NCI-H82 (cell line): ENCODE data around the gene JARID2.

Source experiments
- DNase-seq: peaks from one replicate; lab custom pipeline; 2025; lab: John Stamatoyannopoulos, UW

Gene JARID2

DNA sequence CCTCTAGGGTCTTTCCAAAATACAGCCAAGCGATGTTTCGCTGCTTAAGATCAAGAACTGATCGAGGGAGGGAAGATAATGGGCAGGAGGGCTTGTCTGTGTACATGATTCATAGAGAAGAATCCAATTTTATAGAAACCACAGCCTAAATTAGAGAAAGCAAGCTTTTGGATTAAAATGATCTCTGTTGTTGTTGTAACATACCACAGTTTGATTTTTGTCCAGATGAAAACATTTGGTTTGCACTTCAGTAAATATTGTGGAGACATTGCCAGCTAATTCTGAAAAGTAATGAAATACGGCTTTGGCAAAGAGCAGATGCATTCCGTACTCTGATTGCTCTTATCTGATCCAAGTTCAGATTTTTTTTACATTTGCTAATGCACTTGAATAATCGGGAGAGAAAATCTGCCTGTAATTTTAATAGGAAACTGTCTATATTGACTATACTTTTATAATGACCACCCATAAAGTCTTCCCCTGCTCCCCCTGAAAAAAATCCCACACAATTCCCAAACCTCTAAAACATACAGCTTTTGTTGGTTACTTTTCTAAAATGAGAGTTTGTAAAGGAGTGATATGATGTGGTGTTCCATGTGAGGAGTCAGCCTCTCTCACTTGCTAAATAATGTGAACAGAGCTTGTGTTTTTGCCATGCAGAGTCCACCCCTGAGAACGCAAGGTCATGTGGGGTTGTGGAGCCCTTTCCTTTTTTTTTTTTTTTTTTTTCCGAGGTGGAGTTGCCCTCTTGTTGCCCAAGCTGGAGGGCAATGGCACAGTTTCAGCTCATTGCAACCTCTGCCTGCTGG lies 217.1 kb downstream of the JARID2 start:
- no peak for DNase-seq

DNA sequence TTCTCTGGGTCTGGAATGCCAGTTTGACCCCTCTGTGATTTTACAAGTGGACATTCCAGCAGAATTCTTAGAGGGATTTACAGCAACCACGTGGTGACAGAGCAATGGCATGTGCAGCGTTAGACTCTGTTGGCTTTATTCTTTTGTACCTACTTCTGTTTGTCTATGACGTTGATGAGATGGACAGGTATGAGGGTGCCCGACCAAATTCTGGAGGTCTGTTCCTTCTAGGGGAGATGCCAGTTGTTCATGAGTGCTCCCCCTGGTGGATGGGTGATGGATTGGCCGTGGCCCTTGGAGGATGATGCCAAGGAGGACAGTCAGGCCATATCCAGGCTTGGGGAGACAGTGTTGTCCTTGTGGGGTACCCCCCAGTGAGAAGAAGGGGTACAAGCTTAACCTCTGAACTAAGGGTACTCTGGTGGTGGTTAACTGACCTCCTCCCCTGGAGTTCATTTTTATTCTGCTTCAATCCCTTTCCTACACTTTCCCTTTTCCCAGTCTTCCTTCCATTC lies 218.4 kb downstream of the JARID2 start:
- peak; percentile 69 for DNase-seq

DNA sequence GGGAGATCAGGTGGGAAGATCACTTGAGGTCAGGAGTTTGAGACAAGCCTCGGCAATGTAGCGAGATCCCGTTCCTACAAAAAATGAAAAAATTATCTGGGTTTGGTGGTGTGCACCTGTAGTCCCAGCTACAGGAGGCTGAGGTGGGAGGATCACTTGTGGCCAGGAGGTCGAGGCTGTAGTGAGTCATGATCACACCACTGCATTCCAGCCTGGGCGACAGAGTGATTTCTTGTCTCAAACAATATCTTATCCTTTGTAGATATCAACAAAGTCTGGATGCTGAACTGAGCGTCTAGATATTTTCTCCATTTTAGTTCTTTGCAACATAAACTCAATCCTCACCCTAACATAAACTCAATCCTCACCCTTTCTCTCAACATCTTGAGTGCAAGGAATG lies 219.3 kb downstream of the JARID2 start:
- DNase-seq = no peak

DNA sequence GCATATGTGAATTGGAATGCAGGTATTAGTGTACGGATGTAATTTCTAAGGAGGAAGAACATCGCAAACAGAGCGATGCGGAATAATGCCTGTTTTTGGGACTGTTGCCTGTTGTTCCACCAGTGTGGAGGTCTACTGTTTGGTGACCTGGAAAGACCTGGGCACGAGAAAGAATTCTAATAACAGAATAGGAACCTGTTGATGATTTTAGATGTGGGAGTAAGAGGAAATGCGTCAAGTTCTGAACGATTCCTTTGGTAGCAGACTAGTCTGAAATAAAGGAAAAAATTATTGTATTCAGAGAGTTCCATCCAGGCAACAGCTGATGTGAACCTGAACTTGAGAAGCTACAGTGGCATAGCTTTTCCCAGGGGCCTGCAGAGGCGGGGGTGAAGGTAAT lies 224.9 kb downstream of the JARID2 start:
- DNase-seq = no peak

DNA sequence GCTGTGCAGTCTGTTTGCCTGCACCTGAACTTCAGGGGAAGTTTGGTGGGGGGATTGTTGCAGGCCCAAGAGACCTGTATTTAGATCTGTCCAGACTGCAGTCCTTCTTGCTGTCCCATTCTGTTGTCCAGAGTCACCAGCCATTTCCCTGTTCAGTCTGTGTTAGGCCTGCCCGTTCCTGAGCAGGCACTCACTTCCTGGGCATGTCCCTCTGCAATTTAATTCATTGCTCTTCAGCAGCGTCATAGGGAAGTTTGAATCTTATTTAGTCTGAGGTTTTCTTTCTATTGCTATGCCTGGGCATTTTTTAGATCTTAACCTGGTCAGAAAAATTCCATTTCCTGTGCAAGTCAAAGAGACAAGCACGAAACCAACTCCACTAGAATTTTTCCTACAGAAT lies 226.8 kb downstream of the JARID2 start:
- DNase-seq = no peak

DNA sequence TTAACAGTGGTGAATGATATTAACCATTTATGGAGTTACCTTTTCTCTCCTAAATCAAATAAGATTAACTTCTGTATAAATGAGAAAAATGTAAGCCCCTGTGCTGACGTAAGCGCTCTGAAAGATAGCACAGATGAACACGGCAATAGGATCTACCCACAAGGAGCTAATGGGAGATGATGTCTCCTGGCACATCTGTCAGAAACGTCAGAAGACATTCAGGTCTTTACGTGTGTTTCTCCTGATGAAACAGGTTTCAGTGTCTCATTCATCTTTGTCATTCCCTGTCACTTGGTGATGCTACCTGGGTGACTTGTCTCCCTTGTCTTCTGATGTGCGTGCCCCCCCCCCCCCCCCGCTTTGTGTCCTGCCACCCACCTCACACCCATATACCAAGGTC lies 227.3 kb downstream of the JARID2 start:
- no peak for DNase-seq

DNA sequence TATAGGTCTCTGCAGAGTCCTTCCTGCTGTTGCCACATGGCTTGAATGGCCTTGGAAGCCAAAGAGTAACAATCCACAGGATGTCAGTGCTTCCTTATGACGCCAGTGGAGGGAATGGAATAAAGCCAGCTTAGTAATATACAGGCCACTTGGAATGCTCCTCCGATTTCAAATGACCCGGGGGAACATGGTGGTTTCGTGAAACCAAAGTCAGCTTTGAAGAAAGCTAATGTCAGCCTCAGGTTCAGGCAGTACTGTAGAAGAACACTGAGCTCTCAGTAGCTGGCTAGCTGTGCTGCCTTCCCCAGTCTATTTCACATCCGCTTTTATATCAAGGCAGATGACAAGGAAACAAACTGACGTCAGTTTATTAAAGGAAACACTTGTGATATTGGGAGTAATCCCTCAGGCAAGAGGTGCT lies 227.9 kb downstream of the JARID2 start:
- no peak for DNase-seq

DNA sequence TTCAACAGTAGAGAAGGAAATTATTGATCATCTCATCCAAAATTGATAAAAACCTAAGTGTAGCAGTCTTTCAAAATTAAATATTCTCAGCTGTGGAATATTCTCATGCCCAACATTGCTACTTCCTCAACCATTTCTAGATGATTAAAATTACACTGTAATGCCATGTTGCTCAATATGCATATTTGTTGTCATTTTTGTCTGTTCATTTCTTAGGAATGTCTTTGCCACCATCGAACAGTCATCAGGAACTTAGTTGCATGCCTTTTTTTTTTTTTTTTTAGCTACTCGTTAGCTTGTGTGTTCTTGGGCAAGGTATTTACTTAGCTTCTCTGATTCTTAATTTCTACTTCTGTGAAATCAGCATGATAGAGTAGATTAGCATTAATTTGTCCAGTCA lies 228.3 kb downstream of the JARID2 start:
- DNase-seq = no peak

DNA sequence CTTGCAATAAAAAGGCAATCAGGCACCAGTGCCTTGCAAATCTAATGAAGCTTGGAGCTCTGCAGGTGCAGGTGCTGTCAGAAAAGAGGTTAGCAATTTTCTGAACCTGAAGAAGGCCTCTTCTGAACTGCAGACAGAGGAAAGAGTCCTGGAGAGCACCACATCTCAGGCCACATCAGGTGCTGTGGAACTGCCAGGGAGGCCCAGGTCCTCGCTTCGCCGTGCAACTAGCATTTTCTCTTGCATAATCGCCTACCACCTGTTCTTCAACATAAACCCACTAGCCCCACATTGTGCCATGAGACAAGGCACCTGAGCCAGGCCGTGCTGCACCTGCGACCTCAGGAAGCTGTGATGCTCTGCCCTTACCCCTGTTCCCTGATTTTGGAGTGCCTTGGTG lies 229.4 kb downstream of the JARID2 start:
- no peak for DNase-seq

DNA sequence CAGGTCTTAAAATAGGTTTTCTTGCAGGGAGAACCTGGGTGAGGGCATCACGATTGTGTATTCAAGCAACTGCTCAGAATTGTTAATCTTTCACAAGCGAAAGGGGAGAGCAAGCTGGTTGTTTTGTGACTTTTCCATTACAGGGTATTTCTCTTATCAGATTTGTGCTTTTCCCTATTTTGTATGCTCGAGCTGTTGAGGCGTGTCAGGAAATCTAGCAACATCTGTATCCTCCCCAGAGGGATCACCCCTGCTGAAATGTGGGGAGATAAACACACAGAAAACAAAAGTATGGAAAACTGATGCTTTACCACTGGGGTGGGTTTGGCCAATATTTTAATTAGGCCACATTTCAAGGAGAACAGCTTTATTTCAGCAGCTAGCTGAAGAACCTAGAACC lies 230.0 kb downstream of the JARID2 start:
- no peak for DNase-seq

DNA sequence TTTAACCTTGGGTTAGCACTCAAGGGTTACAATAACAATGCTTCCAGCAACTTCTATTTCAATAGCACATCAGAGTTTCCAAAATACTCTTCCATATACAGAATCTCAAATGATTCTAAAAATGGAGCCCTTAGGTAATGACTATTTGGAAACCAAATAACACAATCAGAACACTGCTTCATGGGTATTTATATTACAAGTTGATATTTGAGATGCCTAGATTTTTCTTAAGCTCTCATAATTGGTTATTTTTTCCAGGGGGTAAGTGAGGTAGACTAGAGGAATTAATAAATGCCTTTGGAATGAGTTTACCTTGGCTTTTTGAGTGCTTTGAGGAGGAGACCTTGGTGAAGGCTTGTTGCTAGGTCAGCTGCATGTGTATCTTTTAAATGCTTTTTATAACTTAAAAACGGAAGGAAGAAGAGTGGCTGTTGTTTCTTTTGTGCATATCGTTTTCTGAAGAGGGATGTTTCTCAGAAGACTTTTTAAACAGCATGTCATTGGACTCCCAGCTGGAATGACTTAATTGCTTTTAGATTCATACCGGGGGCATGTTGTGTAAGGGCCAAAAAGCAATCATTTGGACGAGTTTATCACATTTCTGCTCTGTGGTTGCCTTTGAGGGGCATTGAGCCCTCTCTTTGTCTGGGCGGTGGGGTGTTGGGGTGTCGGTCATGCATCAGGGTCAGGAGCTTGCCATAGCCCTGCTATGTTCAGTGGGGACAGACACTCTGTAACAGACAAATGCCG lies 230.9 kb downstream of the JARID2 start:
- DNase-seq = no peak

DNA sequence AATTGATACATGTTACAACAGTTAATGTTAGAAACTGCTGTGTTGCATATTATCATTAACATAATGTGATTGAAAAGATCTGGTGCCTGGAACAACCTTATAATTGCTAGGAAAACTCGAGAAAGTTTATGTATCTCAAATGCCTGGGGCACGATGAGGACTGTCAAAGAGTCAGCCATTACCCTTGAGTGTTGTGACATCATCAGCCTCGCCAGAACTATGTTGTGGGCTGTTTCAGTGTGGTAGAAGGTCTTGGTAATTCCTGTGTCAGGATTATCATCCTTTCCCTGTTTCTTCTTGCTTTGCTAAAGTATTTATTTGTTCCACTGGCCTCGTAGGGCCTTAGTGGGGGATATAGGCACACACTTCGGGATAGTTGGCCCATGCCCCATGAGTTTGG lies 231.9 kb downstream of the JARID2 start:
- DNase-seq = no peak

DNA sequence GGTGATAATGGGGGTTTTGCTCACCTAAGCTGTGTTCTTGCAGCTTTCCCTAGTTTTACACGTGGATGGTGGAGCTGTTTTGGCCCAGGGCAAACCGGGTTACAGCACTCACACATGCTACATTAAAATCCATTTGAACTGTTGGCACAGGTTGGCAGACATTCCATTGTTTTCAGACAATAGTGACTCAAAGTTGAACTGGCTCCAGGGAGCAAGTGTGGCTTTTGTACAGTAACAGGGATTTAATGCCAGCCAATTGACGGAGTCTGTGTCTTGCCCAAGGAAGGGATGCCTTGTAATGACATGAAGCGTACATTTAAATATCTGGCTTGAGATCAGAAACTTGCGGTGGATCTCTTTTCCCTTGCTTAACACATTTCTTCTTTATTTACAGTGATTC lies 233.9 kb downstream of the JARID2 start:
- DNase-seq = no peak

DNA sequence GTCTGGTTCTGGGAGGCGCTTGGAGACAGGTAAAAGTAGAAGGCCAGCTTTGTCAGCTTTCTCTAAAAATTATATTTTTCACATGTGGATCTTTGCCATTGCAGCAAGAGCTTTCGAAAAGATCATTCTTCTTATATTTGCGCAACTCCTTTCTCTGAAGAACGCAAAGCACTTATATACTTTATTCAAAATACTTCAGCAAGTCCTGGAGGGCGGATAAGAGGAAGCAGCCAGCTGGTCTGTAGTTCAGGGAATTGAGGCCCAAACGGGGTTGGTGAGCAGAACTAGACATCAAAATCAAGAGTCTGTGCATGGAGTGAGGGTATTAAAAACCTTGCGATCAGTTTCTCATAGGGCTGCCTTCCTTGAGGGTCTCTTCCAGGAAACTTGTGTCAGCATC lies 234.7 kb downstream of the JARID2 start:
- no peak for DNase-seq

DNA sequence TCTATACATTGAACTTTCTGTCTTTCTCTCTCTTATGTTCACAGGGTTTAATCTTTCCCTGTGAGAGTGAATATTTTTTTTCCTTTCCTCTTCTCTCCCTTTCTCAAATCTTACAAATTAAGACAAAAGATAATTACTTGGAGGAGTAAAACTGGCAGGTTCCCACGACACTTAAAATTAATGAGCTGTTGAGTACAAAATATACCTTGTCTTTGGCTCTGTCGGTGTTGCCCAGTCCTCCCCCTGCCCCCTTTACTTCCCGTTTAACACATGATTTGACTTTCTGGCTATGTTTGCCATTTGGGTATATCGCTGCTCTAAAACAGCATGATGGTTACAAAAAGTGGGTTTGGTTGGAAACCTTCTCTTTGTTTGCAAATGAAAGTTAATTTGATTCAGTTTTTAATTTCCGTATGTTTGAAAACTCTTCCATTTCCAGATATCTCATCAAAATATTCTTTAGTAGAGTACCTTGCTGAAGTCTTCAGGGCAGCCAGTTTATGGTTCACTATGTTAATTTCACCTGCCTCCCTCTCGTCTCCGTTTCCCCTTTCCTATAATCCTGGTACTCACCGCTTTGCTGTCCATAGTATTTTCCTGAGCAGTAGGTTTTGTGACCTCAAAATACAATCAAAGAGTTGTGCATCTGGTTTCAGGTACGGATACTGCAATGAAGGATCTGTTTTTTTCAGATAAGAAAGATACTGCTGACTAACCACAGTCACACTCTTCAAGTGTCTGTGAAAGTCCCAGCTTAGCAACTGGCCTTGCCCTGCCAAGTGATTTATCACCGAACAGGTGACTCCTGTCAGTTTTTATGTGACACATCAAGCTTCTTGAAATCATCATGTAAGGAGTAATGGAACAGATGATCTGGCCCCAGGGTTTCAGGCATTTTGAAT lies 235.8 kb downstream of the JARID2 start:
- DNase-seq = peak; percentile 57

DNA sequence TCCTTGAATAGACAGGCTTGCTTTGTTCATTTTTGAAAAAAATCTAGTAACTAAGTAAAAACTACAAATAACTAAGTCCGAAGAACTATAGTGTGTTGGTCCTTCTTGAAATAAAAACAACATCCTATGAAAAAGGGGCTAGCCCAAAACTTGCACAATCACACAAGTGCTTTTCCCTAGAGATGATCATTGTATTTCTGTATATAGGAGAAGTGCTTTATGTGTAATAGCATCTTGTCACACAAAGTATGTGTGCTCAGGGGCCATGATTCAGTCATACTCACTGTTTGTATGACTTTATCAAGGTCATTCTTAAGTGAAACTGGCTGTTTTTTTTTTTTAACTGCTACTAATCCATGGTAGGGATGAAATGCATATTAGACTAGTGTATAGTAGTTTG lies 237.2 kb downstream of the JARID2 start:
- no peak for DNase-seq

DNA sequence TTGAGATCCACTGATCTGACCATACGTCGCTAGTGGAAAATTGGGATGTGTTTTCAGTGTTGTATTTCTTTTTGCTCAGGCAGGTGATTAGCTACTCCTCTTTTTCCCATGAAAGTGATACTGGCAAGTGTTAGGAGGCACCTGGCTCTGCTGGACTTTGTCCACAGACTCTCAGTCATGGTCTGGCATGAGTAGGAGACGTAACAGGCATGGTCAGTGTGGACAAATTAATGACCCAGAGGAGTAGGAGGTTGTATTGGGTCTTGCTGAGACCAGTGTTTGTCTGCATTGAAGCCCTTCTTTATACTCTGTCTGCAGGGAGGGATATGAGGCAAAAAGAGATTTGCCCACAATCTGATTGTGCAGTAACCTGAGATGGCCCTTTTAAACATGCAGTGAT lies 238.3 kb downstream of the JARID2 start:
- peak; percentile 20 for DNase-seq

DNA sequence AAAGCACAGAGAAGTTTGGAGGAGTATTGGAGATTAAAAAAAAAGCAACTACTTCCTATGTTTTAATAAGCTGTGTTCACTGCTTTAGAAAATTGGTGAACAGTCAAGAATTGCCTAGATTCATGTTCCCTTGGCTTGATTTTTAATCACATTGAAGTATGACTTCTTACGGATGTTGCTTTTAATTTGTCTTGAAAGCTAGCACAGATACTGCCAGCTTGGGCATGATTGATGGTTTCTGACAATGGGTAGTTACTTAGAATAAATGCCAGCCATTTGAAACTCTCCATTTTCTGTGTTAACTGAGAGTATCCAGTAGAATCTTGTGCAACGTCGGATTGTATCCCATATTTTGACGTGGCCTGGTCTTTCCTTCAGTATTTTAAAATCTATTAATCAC lies 239.0 kb downstream of the JARID2 start:
- DNase-seq = peak; percentile 72

DNA sequence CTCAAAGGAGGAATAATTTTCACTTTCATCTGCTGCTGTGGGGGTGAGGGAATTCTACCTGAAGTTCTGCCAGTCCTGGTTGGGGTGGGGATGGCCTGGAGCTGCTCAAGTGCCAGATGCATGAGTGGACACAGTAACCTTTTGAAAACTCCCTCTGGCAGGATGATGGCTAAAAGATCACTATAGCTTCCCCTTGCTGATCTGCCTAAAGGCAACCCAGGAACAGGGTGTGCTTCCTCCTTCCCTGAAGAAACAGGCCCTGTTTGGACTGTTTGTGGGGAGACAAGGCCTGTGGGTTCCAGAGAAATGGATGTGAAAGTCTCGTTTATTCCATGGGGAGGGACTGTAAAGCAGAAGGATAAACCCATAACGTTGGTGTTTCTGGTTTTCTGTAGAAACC lies 240.1 kb downstream of the JARID2 start:
- no peak for DNase-seq

DNA sequence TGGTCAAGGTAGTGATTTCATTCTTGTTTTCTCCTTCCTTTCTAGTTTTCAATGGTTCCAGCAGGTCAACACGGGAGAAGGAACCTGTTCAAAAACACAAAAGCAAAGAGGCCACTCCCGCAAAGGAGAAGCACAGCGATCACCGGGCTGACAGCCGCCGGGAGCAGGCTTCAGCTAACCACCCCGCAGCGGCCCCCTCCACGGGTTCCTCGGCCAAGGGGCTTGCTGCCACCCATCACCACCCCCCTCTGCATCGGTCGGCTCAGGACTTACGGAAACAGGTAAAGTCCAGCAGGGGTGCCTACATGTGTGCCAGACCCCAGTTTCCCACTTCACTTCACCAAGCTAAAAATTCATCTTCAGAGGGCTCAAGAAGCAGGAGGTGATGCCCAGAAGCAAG lies 241.4 kb downstream of the JARID2 start:
- no peak for DNase-seq

DNA sequence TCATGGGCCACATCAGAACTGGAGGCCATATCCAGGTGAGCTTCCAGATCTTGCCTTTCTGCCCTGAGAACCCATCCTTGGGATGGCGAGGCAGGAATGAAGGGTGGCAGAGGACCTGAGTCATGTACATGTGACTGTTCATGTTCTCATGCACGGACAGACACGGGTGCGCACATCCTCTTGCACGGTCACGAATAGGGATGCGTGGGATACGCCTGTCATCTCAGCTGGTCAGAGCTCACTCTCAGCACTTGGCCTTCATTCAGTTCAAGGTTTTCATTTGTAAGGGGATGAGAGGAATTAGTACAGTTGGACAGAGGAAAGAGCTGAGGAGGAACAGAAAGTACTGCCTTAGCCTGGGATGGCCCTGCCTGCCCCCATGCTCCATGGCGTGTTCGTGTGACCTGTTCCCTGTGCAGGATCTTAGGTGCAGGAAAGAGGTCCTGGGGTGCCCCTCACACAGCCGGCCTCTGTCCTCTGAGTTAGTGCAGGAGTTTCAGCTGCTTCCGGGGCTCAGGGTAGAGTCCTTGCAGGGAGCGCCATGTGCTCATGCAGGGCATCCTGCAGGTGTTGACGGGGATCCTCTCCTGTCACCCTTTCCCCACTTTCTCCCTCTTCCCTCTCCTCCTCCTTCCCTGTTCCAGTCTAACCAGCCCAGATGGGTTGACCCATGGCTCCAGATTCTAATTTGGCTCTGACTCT lies 243.5 kb downstream of the JARID2 start:
- DNase-seq = no peak
